ENCODE measurements around the gene GPR27.
A peak's percentile ranks its signal among the peaks of the same experiment; 100 is the strongest.

GPR27 gene

DNA sequence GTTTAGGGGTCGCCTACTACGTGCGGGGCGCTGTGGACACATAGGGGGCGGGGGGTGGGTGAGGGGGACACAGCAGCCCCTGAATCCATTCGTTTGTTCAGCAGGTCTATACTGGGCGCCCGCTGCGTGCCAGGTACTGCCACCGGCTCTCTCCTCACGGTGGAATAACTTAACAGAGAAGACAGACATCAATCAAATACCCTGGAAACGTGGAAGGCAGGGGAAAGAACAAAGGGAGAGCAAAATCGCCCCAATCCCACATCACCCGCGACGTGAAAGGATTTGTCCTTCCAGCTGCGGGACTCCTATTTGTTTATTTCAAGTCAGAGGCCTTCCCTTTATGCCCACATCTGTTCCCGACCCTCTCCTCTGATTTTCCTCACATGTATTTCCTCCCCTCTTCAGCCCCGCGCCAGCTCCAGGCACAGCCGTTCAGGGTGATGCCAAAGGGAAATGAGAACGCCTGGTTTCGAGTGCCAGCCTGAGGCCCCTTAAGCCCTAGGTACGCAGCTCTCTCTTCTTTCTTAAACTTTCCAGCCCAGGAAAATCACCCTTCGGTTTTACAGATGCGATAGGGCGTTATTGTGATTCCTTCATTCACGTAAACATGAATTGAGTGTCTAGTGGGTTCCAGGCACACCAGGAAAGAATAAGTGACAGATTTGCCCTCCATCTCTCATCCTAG, 32.0 kb downstream of the GPR27 start:
- DNase-seq (ENCODE audit: low read depth), result no peak

DNA sequence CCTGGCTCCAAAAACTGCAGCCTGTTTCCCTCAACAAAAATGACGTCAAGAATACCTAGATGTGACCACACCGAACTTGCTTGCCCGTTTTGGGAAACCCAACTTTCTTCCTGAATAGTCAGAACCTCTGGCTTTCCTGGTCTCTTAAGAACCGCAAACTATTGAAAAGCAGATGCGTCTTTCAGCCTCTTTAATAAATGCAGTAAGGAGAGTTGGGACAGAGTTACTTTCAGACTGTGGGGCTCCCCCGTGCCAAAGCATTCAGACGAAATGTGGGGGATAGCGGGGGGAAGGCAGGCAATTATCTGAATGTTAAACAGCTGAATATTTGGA, 32.5 kb downstream of the GPR27 start:
- no peak for DNase-seq (ENCODE audit: low read depth)

DNA sequence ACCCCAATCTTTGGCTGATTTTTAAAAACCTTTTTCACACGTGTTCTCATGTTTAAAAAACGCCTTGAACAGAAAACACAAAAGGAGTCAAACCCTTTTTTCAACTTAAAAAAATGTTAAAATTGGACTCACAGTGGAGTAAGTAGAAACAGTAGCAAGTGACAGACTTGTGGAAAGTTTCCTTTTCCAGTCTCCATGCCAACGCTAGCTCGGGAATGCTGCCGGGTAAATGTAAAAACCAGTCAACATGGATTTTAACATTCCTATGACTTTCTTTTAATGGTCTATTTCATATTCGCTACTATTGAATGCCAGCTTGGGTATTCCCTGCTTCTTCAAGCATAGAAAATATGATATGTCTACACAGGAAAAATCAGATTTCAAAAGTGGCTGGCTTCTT, 32.9 kb downstream of the GPR27 start:
- no peak for DNase-seq (ENCODE audit: low read depth)

DNA sequence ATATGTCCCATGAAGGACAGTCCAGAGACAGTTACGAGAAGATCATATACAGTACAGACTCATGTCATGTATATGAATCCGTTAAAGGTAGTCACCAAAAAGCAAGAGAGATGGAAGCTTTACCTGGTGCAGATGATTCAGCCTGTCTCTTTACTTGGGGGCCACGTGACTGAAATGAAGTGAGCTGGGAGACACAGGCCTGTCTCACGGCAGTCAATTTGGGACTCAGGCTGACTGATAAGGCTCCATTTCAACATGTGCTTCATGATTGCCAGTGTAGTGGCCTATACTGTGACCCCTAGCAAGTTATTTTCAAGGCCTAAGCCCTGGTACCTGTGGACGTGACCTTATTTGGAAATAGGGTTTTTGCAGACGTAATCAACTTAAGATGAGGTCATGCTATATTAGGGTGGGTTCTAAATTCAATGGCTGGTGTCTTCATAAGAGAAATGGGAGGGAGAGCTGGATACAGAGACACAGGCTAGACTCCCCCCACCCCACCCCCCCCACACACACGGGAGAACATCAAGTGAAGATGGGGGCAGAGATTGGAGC, 34.3 kb downstream of the GPR27 start:
- DNase-seq (ENCODE audit: low read depth), result no peak

DNA sequence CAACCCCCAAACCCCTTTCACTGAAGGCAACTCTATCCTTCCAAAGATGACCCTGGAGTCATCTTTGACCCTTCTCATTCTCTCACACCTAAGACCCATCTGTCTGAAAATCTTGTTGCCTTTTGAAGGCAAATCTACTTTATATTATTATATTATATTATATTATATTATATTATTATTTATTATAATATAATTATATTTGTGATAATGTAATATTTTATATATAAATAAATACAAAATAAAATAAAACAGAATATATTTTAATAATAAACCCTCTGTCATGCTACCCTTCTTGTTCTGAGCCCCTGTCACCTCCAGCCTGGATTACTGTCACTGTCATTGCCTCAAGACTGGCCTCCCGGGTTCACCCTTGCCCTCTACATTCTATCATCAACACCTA, 36.3 kb downstream of the GPR27 start:
- DNase-seq (ENCODE audit: low read depth), result no peak

DNA sequence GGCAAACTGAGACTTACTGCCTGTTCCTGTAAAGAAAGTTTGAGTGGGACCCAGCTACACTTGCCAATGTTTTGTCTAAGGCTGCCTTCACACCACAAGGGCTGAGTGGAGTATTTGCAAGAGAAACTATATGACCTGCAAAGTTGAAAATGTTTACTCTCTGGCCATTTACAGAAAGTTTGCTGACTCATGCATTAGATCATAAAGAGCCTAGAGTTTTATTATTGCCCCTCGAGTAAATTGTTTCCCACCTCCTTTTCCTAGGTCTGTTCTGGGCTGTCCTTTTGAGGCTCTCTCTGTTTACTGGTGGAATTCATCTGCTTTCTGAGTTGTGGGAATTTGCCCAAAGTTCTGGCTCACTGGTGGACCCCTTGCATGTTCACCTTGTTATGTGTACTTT, 38.0 kb downstream of the GPR27 start:
- DNase-seq (ENCODE audit: low read depth), result peak; percentile 10

DNA sequence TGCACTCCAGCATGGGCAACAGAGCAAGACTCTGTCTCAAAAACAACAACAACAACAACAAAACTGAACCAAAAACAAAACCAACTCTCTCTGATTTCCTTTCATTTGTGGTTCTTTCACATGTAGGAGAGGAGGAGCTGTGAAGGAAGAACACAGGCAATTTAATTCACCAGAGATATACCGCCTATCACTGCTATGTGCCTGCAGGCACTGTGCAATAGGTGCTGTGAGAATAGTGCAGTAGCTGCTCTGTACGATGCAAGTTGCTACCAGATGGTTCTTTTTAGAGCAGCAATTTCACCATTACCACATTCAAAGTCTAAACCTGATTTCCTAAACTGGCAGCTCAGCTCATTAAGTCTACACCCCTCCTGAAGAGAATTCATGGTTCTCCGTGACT, 42.6 kb downstream of the GPR27 start:
- no peak for DNase-seq (ENCODE audit: low read depth)

DNA sequence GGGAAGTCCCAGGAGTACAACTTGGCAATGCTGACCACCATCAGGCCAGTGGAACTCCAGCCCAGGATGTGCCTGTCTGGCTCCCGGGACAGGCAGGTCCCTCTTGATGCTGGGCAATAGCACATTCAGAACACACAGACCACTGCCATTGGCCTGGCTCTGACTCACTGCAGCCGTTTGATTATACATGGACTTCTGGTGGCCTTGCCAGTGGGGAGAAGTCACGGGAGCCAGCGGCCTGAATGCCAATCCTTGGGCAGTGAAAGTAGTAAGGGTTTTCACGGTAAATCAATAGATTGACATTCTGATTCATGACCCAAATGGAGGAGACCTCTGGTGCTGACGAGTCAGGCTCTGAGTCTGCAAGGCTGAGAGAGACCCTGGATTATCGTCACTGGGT, 43.8 kb downstream of the GPR27 start:
- DNase-seq (ENCODE audit: low read depth), result no peak

DNA sequence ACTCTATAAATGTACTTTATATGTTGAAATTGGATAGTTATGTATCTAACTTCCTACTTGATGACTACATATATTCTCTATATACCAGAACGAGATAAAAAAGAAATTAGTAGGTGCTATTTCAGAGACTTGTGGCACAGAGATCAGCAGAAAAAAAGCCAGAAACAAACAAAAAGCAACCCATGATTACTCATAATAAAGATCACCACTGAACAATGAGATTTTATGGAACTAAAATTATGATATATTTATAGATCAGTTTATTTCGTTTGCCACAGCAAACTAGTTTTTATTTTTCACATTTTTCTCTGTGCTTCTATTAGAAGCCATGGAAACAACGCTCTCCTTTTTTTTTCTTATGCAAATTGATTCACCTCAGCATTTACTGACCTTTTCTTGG, 46.4 kb downstream of the GPR27 start:
- no peak for DNase-seq (ENCODE audit: low read depth)

DNA sequence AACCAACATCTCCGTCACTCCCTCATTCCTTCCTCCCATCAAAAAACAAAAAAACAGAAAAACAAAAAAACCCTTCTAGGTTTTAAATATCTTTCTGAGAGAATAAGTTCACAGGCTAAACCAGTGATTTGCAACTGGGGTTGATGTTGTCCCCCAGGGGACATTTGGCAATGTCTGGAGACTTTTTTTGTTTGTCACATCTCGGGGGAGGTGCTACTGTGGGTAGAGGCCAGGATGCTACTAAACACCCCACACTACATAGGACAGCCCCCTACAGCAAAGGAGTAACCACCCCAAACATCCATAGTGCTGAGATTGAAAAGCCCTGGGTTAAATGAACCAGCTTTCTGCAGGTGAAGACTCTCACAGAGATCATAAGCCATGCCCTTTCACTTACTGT, 48.3 kb downstream of the GPR27 start:
- no peak for DNase-seq (ENCODE audit: low read depth)

DNA sequence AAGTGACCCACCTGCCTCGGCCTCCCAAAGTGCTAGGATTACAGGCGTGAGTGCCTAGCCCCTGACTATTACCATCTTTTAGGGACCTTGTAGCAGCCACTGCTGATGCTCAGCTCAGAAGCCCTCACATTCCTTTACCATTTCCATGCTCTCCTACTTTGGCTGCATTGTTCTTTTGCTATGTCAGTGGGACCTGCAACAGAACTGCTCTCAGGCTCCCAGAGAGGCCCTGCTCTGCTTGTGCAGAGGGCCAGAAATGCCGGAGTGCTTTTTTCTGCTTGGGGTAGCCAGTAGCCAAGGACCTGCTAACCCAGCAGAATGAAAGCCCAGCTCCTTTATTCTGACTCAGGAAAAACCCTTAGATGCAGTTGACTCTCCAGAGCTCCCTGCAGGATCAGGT, 49.6 kb downstream of the GPR27 start:
- DNase-seq (ENCODE audit: low read depth), result no peak

DNA sequence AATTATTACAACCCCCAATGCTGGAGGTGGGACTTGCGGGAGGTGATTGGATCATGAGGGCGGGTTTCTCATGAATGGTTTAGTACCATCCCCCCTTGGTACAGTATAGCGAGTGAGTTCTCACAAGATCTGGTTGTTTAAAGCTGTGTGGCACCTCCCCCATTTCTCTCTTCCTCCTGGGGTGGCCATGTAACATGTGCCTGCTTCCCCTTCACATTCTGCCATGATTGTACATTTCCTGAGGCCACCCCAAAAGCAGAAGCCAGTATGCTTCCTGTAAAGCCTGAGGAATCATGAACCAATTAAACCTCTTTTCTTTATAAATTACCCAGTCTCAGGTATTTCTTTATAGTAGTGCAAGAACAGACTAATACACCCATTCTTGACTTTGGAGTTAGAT, 51.5 kb downstream of the GPR27 start:
- no peak for DNase-seq (ENCODE audit: low read depth)

DNA sequence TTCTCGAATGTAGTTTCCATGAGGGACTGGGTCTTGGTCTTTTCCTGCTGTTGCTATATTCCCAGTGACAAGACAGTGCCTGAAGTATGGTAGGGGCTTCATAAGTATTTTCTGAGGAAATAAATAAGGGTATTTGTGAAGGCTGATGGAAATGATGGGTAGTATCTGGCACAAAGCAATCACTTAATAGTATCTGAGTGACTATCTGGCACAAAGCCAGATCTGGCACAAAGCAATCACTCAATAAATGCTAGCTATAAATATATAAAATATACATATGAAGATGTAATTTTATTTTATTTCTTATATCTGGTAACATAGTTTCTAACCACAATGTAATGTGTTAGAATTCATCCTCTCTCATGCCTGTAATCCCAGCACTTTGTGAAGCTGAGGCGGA, 52.0 kb downstream of the GPR27 start:
- no peak for DNase-seq (ENCODE audit: low read depth)
